ENCODE data around the gene PRKAR1B. TPM values are rescaled to one million over a fixed set of nuclear protein-coding genes. Genes with fewer than 3 reads are reported as not detected.

The PRKAR1B gene
- total and polyA plus RNA-seq, 9 donors, result 14.3 to 49.0 (median 34.0) TPM

GRCh38 chr7:508461-509170, 218.5 kb downstream of the PRKAR1B start:
- H3K36me3 ChIP-seq, result no peaks in the 10 kb centered on the region
- WGBS, 3 donors, result 89 to 93% (median 91%) methylated on average over 12 of the region's 12 CpGs
- no peak for DNase-seq
- TF ChIP-seq CTCF (IDR thresholded peaks at IDR 0.05), result no peak
- no peak for TF ChIP-seq POLR2A (IDR thresholded peaks at IDR 0.05)
- TF ChIP-seq EP300 (IDR thresholded peaks at IDR 0.05), result no peak
- no peak overlapping the region for H3K4me3 ChIP-seq
- H3K4me1 ChIP-seq (ENCODE audit: insufficient read depth), result no peaks in the 10 kb centered on the region
- H3K27me3 ChIP-seq, result no peaks in the 10 kb centered on the region
- intact Hi-C loops (cut with DNase I), result no loop called here
- no peaks in the 10 kb centered on the region for H3K9me3 ChIP-seq
- H3K27ac ChIP-seq, result no peak overlapping the region

GRCh38 chr7:507623-508300, 219.3 kb downstream of the PRKAR1B start:
- H3K9me3 ChIP-seq, result no peaks in the 10 kb centered on the region
- intact Hi-C loops (cut with DNase I), result no loop called here
- TF ChIP-seq POLR2A (IDR thresholded peaks at IDR 0.05) (no peak), CTCF (IDR thresholded peaks at IDR 0.05) (no peak), EP300 (IDR thresholded peaks at IDR 0.05) (no peak)
- no peak overlapping the region for H3K4me3 ChIP-seq
- DNase-seq, result no peak
- WGBS, 3 donors, result 83 to 85% (median 84%) methylated on average over 17 of the region's 17 CpGs
- H3K4me1 ChIP-seq (ENCODE audit: insufficient read depth), result no peaks in the 10 kb centered on the region
- H3K27me3 ChIP-seq, result no peaks in the 10 kb centered on the region
- H3K27ac ChIP-seq, result no peak overlapping the region
- H3K36me3 ChIP-seq, result no peaks in the 10 kb centered on the region

- intact Hi-C loops (cut with DNase I), result no loop called here
- TF ChIP-seq POLR2A (IDR thresholded peaks at IDR 0.05), result no peak
- no peak for TF ChIP-seq EP300 (IDR thresholded peaks at IDR 0.05)
- TF ChIP-seq CTCF (IDR thresholded peaks at IDR 0.05), result no peak
- no peaks in the 10 kb centered on the region for H3K27me3 ChIP-seq
- H3K4me3 ChIP-seq, result no peak overlapping the region
- WGBS, 3 donors, result 83 to 91% (median 90%) methylated on average over 15 of the region's 15 CpGs
- no peaks in the 10 kb centered on the region for H3K4me1 ChIP-seq (ENCODE audit: insufficient read depth)
- no peaks in the 10 kb centered on the region for H3K9me3 ChIP-seq
- no peak overlapping the region for H3K27ac ChIP-seq
- no peaks in the 10 kb centered on the region for H3K36me3 ChIP-seq
- peak in 1 of 5 donors; percentile 19 for DNase-seq
These were observed 220.0 kb downstream of the PRKAR1B start for GRCh38 chr7:506921-507622.

DNA sequence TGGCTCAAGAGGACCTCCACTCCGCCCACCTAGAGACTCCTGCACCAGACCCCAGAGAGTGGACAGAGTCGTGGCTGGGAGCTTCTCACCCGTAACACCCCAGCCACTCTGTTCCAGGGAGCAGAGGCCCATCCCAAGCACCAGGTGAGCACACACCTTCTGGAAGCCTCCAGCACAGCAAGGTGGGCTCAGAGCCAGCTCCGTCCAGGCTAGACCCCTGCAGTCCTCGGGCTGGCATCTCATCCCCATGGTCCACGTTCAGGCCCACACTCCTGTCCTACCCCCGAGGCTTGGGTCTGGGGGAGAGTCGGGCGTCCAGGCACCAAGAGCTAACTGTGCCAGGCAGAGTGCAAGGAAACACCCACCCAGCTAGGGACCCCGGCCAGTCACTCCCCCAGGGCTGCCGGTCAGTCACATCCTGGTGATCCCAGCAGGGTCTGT, 220.7 kb downstream of the PRKAR1B start:
- H3K27ac ChIP-seq, result no peak overlapping the region
- H3K36me3 ChIP-seq, result no peaks in the 10 kb centered on the region
- peak in 2 of 5 donors; percentile 11 to 28 for DNase-seq

More for the DNA sequence above, 220.7 kb downstream of the PRKAR1B start:
- Histone ChIP-seq H3K4me3 (no peak overlapping the region), H3K4me1 (ENCODE audit: insufficient read depth) (no peaks in the 10 kb centered on the region), H3K27me3 (no peaks in the 10 kb centered on the region), H3K9me3 (no peaks in the 10 kb centered on the region)
- WGBS, 3 donors, result 81 to 95% (median 91%) methylated on average over 11 of the region's 11 CpGs
- intact Hi-C loops (cut with DNase I), result no loop called here
- no peak for TF ChIP-seq EP300 (IDR thresholded peaks at IDR 0.05)
- TF ChIP-seq POLR2A (IDR thresholded peaks at IDR 0.05), result no peak
- TF ChIP-seq CTCF (IDR thresholded peaks at IDR 0.05), result no peak
